CD4-positive, alpha-beta T cell treated with Interleukin-6 at 100 ng/mL for 8 hours (primary cell): ENCODE results near the gene AURKA.
"Not testable (repeated sequence)": the region's sequence is repeated elsewhere in the genome, so short reads cannot be mapped to it uniquely, and the experiment has no call there.

Source experiments
- DNase-seq: peaks from one replicate; pipeline ENCODE4 v3.0.0-alpha.2; 2020; ENCODE audit warnings: mixed read lengths, low spot score

AURKA gene

GRCh38 chr20:56391596-56392131 is 351 bp downstream of the AURKA start:
- DNase-seq: no peak

- no peak for DNase-seq
Observed at GRCh38 chr20:56391037-56391436, 978 bp downstream of the AURKA start.

GRCh38 chr20:56390396-56390795 is 1.6 kb downstream of the AURKA start:
- DNase-seq: not testable (repeated sequence)

- DNase-seq: no peak
Observed at GRCh38 chr20:56389807-56390206, 2.2 kb downstream of the AURKA start.

GRCh38 chr20:56388882-56389281 is 3.1 kb downstream of the AURKA start:
- DNase-seq: no peak

- DNase-seq: no peak
Observed at GRCh38 chr20:56386219-56386618, 5.8 kb downstream of the AURKA start.

GRCh38 chr20:56385130-56385529 is 6.9 kb downstream of the AURKA start:
- no peak for DNase-seq

- DNase-seq: no peak
Observed at GRCh38 chr20:56383334-56383733, 8.7 kb downstream of the AURKA start.

GRCh38 chr20:56382696-56383095 is 9.3 kb downstream of the AURKA start:
- DNase-seq: no peak

GRCh38 chr20:56381501-56381900 is 10.5 kb downstream of the AURKA start:
- DNase-seq: no peak

GRCh38 chr20:56380375-56380774 is 11.6 kb downstream of the AURKA start:
- no peak for DNase-seq

- no peak for DNase-seq
Observed at GRCh38 chr20:56378386-56378785, 13.6 kb downstream of the AURKA start.

GRCh38 chr20:56376331-56376730 is 15.7 kb downstream of the AURKA start:
- no peak for DNase-seq

- no peak for DNase-seq
Observed at GRCh38 chr20:56373942-56374341, 18.1 kb downstream of the AURKA start.

GRCh38 chr20:56372850-56373249 is 19.2 kb downstream of the AURKA start:
- no peak for DNase-seq

- no peak for DNase-seq
Observed at GRCh38 chr20:56371977-56372376, 20.0 kb downstream of the AURKA start.

- DNase-seq: no peak
Observed at GRCh38 chr20:56369179-56369578, 22.8 kb downstream of the AURKA start.

GRCh38 chr20:56368351-56369134 is 23.5 kb downstream of the AURKA start:
- DNase-seq: no peak

GRCh38 chr20:56363491-56363890 is 28.5 kb downstream of the AURKA start:
- no peak for DNase-seq

- no peak for DNase-seq
Observed at GRCh38 chr20:56362833-56363413, 29.1 kb downstream of the AURKA start.

- DNase-seq: no peak
Observed at GRCh38 chr20:56361900-56362299, 30.1 kb downstream of the AURKA start.

GRCh38 chr20:56360908-56361205 is 31.2 kb downstream of the AURKA start:
- no peak for DNase-seq

GRCh38 chr20:56360133-56360907 is 31.7 kb downstream of the AURKA start:
- DNase-seq: no peak
